Vagina (tissue), 2 donors: ENCODE data around the gene H19. TPM values are rescaled to one million over a fixed set of nuclear protein-coding genes. Genes with fewer than 3 reads are reported as not detected.

ENCODE experiments used
- DNase-seq, 2 donors: peaks; one replicate each; pipeline ENCODE4 v3.0.0-alpha.2; 2017; ENCODE audit errors: extremely low spot score in 2 of 2
- H3K27ac ChIP-seq: fragments of 200-600 bp; sonication (generic); one replicate; pipeline ENCODE4 v1.5.1; 2019
- H3K27me3 ChIP-seq: fragments of 200-600 bp; sonication (generic); one replicate; pipeline ENCODE4 v1.5.1; 2019
- H3K36me3 ChIP-seq, 2 donors: fragments of 200-600 bp; sonication (generic); one replicate each; pipeline ENCODE4 v1.5.1; 2017 to 2019
- H3K4me1 ChIP-seq: fragments of 200-600 bp; sonication (generic); one replicate; pipeline ENCODE4 v1.5.1; 2019
- H3K4me3 ChIP-seq, 2 donors: fragments of 200-600 bp; sonication (generic); 1 replicate in 1 of 2; 2 replicates in 1 of 2; pipeline ENCODE4 v1.5.1; 2016 to 2019
- H3K9me3 ChIP-seq: fragments of 200-600 bp; sonication (generic); one replicate; pipeline ENCODE4 v1.5.1; 2019
- CTCF ChIP-seq, 3 experiments: fragments of 450-650 bp in 2 of 3; fragments of 200-600 bp in 1 of 3; sonication (generic) in 1 of 3; IDR thresholded peaks; one replicate each; pipeline ENCODE4 v1.5.1; 2017 to 2019; ENCODE audit warnings: antibody characterized with exemption in 3 of 3, mild to moderate bottlenecking in 2 of 3, moderate library complexity in 2 of 3
- POLR2A ChIP-seq, 2 donors: fragments of 450-650 bp; IDR thresholded peaks; one replicate each; pipeline ENCODE4 v1.6.1; 2017; ENCODE audit warnings: antibody characterized with exemption in 2 of 2, mild to moderate bottlenecking in 2 of 2, moderate library complexity in 2 of 2
- POLR2AphosphoS5 ChIP-seq, 2 donors: sonication (generic); formaldehyde crosslinking; IDR thresholded peaks; one replicate each; pipeline ENCODE4 v1.9.0; 2017; ENCODE audit warnings: antibody characterized with exemption in 2 of 2, mild to moderate bottlenecking in 2 of 2, low read depth in 1 of 2; ENCODE audit not compliant: insufficient read depth in 1 of 2
- intact Hi-C: fragments of 100-400 bp; cut with DNase I; formaldehyde crosslinking; loops from one replicate; pipeline ENCODE4 v1.15.1; 2023
- total RNA-seq: library from RNA; depleted of rRNA; stranded (reverse); fragments of >200 nt; gene quantifications from one replicate; pipeline ENCODE4 v1.2.3, GENCODE V29; 2016

Gene H19
- total RNA-seq, 1 donor from 2014 or later = 252 TPM

GRCh38 chr11:2035382-2035781 is 37.7 kb upstream of the H19 start:
- no peaks in the 10 kb centered on the region for H3K9me3 ChIP-seq
- DNase-seq = no peak

GRCh38 chr11:2031058-2031457 is 33.4 kb upstream of the H19 start:
- no peaks in the 10 kb centered on the region for H3K27me3 ChIP-seq
- no peaks in the 10 kb centered on the region for H3K36me3 ChIP-seq
- no peak for TF ChIP-seq POLR2AphosphoS5 (IDR thresholded peaks at IDR 0.05; ENCODE audit: insufficient read depth in 1 of 2, low read depth in 1 of 2)
- TF ChIP-seq POLR2A (IDR thresholded peaks at IDR 0.05) = no peak
- TF ChIP-seq CTCF (IDR thresholded peaks at IDR 0.05) = no peak
- no peak overlapping the region for H3K4me3 ChIP-seq
- no peaks in the 10 kb centered on the region for H3K9me3 ChIP-seq
- intact Hi-C loops = no loop called here
- H3K27ac ChIP-seq = no peak overlapping the region
- no peaks in the 10 kb centered on the region for H3K4me1 ChIP-seq
- no peak for DNase-seq

More at GRCh38 chr11:2035382-2035781, 37.7 kb upstream of the H19 start:
- no peaks in the 10 kb centered on the region for H3K4me1 ChIP-seq
- no peaks in the 10 kb centered on the region for H3K27me3 ChIP-seq
- no peaks in the 10 kb centered on the region for H3K36me3 ChIP-seq
- no peak for TF ChIP-seq POLR2AphosphoS5 (IDR thresholded peaks at IDR 0.05; ENCODE audit: insufficient read depth in 1 of 2, low read depth in 1 of 2)
- H3K27ac ChIP-seq = no peak overlapping the region
- intact Hi-C loops = no loop called here
- no peak overlapping the region for H3K4me3 ChIP-seq

GRCh38 chr11:2027708-2028107 is 30.1 kb upstream of the H19 start:
- TF ChIP-seq POLR2AphosphoS5 (IDR thresholded peaks at IDR 0.05; ENCODE audit: insufficient read depth in 1 of 2, low read depth in 1 of 2) = no peak
- no peak for TF ChIP-seq CTCF (IDR thresholded peaks at IDR 0.05)
- no peak for TF ChIP-seq POLR2A (IDR thresholded peaks at IDR 0.05)
- no peak overlapping the region for H3K27ac ChIP-seq
- no peaks in the 10 kb centered on the region for H3K9me3 ChIP-seq
- H3K27me3 ChIP-seq = no peaks in the 10 kb centered on the region
- intact Hi-C loops = no loop called here
- no peaks in the 10 kb centered on the region for H3K36me3 ChIP-seq
- no peak for DNase-seq
- no peaks in the 10 kb centered on the region for H3K4me1 ChIP-seq
- no peak overlapping the region for H3K4me3 ChIP-seq

GRCh38 chr11:2015025-2015424 is 17.4 kb upstream of the H19 start:
- no peak overlapping the region for H3K27ac ChIP-seq

GRCh38 chr11:2012440-2012839 is 14.8 kb upstream of the H19 start:
- TF ChIP-seq POLR2A (IDR thresholded peaks at IDR 0.05) = no peak
- no peak for TF ChIP-seq POLR2AphosphoS5 (IDR thresholded peaks at IDR 0.05; ENCODE audit: insufficient read depth in 1 of 2, low read depth in 1 of 2)
- TF ChIP-seq CTCF (IDR thresholded peaks at IDR 0.05) = no peak
- intact Hi-C loops = no loop called here
- no peaks in the 10 kb centered on the region for H3K27me3 ChIP-seq

More at GRCh38 chr11:2015025-2015424, 17.4 kb upstream of the H19 start:
- TF ChIP-seq POLR2A (IDR thresholded peaks at IDR 0.05) (no peak), POLR2AphosphoS5 (IDR thresholded peaks at IDR 0.05; ENCODE audit: insufficient read depth in 1 of 2, low read depth in 1 of 2) (no peak), CTCF (IDR thresholded peaks at IDR 0.05) (no peak)
- Histone ChIP-seq H3K4me1 (no peaks in the 10 kb centered on the region), H3K9me3 (no peaks in the 10 kb centered on the region), H3K4me3 (no peak overlapping the region), H3K36me3 (no peaks in the 10 kb centered on the region), H3K27me3 (no peaks in the 10 kb centered on the region)
- intact Hi-C loops = no loop called here
- no peak for DNase-seq

More at GRCh38 chr11:2012440-2012839, 14.8 kb upstream of the H19 start:
- no peak for DNase-seq
- Histone ChIP-seq H3K27ac (no peak overlapping the region), H3K9me3 (no peaks in the 10 kb centered on the region), H3K4me1 (no peaks in the 10 kb centered on the region), H3K36me3 (no peaks in the 10 kb centered on the region), H3K4me3 (no peak overlapping the region)
